Keratinocyte (primary cell): ENCODE measurements around the gene CDKN2B.

Experiments
- CTCF ChIP-seq, 3 experiments: IDR thresholded peaks in 1 of 3; conservative IDR thresholded peaks in 1 of 3; optimal IDR thresholded peaks in 1 of 3; 2 replicates in 2 of 3; 3 replicates in 1 of 3; pipeline versions ENCODE3 to v1.5.1; 2011; ENCODE audit warnings: low read length in 3 of 3, mild to moderate bottlenecking in 3 of 3, moderate library complexity in 2 of 3, control low read depth in 1 of 3, inconsistent platforms in 1 of 3; ENCODE audit not compliant: insufficient read depth in 2 of 3; ENCODE audit errors: extremely low read depth in 1 of 3
- EZH2 ChIP-seq: IDR thresholded peaks from one replicate; pipeline ENCODE4 v1.6.1; 2012; ENCODE audit warnings: inconsistent platforms, mild to moderate bottlenecking, low read length, moderate library complexity

GRCh38 chr9:21966140-21966851, 42.8 kb downstream of the CDKN2B start:
- TF ChIP-seq CTCF (optimal IDR thresholded peaks at IDR 0.05 in 1 of 3, IDR thresholded peaks at IDR 0.05 in 1 of 3, conservative IDR thresholded peaks at IDR 0.05 in 1 of 3; ENCODE audit: extremely low read depth in 1 of 3, insufficient read depth in 2 of 3, low read length in 3 of 3) (no peak), EZH2 (no peak)
